HG03575 (cell line): Measurements from ENCODE around the gene PPIB.
"Not testable (repeated sequence)": the region's sequence is repeated elsewhere in the genome, so short reads cannot be mapped to it uniquely, and the experiment has no call there.

Experiments used
- ATAC-seq: cut with Tn5 transposase; IDR thresholded peaks from one replicate; pipeline ENCODE4 v1.9.1; 2021; ENCODE audit not compliant: unreplicated experiment, insufficient number of reproducible peaks, low FRiP score; ENCODE audit errors: extremely low read depth

PPIB gene

DNA sequence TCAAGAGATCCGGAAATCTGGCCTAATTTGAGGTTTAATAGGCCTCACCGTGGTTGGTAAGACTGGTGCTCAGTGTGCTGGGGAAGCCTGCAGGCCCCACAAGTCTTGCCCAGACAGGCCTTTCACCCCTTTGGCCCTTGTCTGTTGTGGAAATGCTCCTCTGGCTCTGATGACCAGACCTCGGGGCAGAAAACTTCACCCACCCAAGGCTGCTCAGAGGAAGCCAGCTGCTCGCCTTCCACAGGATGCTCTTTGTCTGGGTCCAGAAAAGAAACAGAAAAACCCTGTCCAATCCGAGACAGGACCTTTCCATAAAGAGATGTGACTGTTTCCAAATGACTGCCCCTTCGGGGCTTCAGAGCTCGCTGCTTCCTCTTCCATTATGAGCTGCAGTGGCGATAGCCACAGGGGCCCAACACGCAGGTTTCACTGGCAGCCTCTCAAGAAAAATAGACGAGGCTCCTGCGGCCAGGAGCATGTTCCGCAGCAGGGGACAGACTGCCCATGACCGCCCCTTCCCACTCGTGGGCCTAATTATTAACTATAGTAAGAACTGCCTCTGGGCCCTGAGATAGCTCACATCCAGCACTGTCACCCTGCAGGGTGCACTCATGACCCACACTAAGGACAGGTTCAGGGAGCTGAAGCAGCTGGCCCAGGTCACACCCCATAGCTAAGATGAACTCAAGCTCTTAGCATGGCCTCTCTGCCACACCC is 18.1 kb downstream of the PPIB start:
- ATAC-seq = no peak

DNA sequence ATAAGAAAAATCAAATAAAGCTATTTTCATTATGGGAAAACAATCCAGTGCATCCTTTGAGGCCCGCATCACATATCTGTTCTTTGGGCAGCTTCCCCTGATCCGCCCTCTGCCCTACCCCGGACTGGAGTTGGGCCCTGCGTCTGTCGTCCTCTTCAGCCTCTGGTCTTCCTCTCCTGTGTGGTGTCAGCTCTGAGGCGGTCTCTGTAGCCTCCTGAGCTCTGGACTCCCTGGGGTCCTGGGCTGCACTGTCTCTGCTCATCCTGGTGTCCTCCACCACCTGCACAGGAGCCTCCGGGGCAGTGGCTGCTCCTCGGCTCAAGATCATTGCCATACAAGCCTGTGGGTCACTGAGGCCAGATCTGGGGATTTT is 18.6 kb downstream of the PPIB start:
- ATAC-seq = no peak

DNA sequence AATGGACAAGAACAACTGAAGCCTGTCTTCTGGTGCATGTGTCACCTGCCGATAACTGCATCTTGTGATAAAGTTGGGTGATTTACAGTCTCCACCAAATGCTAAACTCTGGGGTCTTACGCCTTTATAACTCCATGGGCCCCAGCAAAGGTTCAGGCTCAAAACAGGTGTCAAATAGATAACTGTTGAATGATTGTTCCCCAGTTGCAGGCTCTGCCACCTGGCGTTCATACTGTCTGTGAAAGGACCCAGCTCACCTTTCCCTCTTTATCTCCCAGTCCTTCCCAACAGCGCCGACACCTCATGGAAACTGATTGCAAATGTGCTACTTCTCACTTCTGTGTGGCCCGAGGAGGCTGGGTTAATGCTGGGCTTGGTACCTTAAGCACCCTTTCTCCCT is 19.5 kb downstream of the PPIB start:
- no peak for ATAC-seq

DNA sequence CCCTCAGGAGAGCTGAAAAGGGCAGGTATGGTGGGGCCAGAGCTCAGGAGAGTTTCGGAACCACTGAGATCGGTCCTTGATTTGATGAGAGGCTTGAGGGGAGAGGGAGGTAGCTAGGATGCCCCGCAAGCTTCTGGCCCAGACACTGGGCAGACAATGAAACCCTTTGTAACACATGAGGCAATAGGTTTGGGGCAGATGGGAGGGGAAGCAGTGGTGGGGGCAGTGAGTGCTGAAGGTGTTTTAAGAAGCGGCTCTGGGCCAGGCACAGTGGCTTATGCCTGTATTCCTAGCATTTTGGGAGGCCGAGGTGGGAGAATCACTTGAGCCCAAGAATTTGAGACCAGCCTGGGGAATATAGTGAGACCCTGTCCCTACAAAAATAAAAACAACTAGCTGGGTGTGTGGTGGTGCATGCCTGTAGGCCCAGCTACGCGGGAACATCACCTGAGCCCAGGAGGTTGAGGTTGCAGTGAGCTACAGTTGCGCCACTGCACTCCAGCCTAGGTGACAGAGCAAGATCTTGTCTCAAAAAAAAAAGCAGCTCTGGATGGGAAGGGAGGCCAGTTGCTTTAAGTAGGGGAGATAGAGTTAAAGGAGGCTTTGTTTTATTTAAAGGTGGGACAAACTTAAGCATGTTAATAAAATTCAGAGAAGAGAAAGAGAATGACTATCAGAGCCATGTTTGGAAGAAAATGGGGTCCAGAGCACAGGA is 20.9 kb downstream of the PPIB start:
- ATAC-seq = no peak

DNA sequence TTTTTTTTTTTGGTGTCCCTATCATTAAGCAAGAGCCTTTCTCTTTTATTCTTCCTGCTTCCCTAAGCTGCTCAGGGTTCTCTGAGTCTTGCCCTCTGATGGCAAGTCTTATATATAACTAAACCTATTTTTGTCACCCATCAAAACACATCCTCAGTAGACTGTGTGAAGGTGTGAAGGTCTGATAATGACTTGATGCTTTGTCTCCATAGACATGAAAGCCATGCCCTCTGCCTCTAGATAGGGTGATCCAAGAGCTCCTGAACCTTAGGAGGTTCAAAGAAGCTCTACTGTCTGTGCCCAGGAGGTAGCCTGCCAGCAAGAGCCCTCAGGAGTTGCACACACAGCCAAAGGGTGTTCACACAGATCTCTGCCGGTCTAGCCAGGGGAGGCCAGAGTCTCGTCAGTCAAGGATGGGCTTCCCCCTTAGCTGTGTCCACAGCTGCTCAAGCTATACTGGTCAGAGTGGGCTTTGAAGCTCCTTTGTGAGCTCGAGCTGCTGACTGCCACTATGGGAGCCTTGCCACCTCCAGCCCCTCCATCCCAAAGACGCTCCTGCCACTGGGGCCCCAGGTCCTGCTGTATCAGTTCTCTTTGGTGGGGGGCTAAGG is 24.4 kb downstream of the PPIB start:
- no peak for ATAC-seq

DNA sequence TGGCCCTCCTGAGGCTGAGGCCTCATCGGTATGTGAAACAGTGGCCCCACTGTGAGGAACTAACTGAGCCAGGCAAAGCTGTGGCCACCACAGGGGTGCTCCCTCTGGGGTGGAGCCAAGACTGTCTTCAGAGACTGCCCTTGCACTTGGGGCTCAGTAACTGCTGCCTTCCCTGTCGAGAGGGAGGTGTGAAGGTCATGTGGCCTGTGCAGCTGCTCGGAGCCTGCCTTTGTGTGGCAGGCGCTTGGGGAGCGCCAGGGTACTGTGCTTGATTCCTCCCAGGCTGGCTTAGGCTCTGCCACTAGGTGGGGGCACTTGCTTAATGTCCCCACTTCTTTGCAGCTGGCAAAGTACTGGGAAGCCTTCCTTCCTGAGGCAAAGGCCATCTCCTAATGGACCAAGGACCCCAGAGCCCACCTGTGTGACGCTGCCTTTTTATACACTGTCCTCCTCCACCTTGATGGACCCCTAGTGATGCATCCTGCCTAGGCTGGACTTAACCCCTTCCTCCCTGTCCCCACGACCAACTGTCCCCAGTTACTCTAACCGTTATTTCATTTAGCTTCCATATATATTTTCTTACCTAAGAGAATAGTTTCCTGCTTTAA is 25.5 kb downstream of the PPIB start:
- ATAC-seq = no peak

DNA sequence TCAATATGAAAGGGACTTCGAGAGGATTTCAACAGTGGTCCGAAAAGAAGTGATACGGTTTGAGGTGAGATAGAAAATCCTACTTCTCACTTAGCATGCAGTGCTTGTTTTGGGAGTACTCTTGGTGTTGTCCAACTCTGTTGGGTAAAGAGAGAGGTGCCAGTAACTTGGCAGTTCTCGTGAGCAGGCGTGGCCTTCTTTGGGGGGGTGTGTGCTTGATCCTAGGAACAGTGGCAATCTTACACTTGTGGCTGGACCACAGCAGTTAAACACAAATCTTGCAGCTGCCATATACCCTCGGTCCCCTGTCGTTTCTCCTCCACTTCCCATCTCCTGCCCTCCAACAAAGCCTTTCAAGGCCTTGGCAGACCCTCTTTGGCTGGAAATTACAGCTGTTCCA is 26.5 kb downstream of the PPIB start:
- no peak for ATAC-seq

DNA sequence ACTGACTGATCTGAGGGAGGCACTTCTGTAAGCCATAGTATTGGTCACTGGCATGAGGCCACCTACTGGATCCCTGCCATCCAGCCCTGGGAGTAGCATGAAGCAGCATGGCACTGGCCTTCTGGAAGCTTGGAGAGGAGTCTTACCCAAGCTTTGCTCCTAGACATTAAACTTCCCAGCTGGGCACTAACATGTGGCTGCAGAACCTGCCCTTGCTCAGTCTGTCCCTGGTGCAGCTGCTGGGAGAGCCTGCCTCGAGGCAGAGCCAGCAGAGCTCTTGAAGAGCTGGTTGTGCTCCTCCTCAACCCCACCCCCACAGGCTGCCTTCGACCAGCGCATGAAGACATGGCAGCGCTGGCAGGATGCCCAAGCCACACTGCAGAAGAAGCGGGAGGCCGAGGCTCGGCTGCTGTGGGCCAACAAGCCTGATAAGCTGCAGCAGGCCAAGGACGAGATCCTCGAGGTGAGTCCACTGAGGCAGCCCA is 28.4 kb downstream of the PPIB start:
- ATAC-seq = no peak

DNA sequence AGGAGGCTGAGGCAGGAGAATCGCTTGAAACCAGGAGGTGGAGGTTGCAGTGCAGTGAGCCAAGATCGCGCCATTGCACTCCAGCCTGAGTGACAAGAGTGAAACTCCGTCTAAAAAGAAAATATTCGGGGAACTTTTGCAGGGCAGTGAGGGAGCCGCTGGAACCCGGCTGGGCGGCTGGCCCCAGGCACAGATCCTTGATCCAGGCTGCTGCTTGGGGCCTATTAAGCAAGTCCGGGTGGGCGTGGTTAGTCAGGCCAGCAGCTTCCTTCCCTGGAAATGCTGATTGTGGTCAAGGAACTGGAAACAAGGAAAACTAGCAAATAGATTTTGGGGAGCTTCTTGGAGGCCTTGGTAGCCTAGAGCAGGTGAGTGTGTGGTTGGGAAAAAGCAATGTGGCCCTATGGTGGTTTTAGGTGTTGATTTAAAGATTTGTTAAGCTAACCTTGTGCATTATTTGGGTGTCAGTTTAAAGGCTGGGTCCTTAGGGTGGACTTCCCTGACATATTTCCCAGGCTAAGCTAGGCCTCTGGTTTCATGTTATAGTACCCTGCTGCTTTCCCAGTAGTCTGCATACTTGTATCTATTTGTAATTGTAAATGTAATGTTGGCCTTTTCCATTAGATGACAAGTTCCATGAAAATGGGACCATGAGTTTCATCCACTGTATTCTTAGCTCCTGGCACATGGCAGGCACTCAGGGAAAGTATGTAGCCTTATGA is 29.0 kb downstream of the PPIB start:
- no peak for ATAC-seq

DNA sequence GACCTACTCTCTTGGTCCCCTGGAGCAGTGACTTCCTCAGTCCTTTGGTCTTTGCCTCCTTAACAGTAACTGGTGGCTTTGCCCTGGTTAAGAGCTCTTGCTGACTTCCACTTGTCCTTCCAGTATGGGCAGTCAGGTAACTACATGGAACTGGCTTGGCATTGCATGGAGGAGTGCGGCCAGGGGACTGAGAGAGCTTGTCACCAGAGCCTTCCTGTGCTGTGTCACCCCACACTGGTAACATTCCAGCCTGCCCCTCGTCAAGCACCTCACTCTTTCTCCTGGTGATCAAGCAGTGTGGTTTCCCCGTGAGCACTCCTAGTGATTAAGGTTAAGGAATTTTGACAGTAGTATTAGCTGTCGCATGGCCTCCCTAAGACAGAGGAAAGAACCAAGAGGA is 30.6 kb downstream of the PPIB start:
- no peak for ATAC-seq

DNA sequence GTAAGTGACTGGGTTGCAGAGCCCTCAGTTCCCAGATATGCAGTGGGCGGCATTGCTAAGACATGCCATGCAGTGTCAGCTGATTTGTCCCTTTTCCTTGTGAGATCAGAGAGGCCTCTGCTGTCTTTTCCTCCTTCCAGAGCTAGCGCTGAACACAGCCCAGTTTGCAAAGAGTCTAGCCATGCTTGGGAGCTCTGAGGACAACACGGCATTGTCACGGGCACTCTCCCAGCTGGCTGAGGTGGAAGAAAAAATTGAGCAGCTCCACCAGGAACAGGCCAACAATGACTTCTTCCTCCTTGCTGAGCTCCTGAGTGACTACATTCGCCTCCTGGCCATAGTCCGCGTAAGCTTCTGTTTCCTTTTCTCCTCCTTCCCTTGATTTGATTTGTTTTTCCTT is 31.3 kb downstream of the PPIB start:
- no peak for ATAC-seq

DNA sequence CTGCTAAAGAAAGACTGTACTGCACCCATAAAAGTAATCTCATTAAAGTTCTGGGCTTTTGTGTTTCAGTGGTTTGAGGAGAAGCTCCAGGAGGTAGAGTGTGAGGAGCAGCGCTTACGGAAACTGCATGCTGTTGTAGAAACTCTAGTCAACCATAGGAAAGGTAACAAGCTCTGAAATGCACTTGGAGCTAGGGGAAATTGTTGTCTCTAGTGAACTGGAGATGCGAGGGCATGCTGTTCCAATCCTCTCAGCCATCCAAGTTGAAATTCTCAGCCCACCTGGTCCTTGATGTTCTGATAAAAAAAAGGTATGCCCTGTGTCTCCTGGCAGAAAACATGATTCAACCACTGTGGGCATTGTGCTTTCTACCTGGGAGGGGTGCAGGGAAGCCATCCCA is 32.7 kb downstream of the PPIB start:
- ATAC-seq = no peak

DNA sequence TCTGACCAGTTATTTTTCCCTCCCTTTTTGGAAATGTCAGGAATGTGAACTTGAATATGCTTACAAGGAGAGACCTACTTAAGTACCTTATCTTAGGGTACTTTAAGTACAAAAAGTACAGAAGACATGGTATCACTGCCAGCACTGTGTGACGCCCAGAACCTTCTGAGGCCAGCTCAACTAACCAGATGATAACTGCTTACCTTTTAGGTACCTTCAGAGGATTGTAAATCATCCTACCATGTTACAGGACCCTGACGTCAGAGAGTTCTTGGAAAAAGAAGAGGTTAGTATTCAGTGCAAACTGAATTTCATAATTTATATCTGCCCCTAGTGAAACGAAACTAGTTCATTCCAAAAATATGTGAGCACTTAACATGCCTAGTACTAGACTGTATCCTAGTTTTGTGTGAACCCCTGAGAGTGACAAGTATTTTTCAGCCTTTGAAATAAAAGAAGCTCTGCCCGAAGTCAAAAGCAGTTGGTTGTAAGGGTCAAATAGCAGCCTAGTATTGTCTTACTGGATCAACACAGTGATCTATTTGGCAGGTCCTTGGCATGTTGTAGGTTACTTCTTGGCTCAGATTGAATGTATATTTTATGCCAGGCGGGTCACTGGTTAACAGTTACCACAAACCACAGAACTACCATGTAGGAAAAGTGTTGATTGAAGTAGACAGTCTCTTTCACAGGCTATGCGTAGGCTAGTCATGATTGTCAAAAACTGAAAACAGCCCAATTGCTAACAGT is 35.1 kb downstream of the PPIB start:
- no peak for ATAC-seq

DNA sequence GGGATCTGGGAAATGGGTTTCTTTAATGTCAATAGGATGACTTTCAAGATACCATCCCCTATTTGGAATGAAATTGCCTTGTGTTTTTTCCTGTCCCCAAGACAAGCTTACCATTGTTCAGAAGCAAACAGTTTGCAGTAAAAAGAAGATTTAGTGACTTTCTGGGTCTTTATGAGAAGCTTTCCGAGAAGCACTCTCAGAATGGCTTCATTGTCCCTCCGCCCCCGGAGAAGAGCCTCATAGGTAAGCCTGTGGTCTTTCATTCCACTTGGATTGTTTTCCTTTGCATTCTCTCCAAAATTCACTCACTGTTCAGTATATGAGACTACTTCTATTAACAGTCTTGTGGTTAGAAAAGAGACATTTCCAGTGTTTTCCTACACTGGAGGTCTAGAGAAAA is 36.8 kb downstream of the PPIB start:
- no peak for ATAC-seq

DNA sequence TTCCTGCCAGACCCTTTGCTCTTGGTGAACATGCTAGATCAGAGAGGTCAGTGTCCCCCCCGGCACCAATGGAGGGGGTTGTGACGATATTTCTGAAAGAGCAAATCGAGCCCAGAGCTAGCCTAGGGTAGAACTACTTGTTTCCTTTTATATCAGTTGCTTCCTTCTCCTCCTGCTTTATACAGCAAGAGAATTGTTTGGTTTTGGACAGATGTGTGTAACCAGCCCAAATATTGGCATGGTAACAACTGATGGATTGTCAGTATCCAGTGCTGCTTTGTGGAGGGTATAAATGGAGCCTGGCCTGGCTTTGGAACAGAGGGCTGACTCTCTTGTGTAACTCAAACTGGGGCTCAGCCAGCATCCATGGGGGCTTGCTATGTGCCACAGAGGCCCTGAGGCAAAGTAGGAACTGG is 39.9 kb downstream of the PPIB start:
- no peak for ATAC-seq

DNA sequence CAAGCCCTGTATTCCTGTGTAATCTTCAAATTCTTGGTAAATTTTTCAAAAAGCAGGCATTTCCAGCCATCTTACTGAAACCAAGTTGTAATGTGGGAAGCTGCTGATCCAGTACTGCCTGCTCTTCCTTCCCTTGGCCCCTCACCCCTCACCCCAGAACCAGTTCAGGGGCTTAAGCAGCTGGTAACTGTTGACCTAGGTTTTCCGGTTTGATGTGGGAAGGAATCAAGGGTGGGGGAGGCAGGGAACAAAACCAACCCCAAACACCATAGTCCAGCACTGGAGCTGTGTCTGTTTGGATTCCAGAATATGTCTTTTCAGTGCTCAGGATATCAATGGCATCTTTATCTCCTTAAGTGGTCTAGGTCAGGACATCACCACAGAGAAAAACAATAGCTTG is 40.4 kb downstream of the PPIB start:
- ATAC-seq = no peak

DNA sequence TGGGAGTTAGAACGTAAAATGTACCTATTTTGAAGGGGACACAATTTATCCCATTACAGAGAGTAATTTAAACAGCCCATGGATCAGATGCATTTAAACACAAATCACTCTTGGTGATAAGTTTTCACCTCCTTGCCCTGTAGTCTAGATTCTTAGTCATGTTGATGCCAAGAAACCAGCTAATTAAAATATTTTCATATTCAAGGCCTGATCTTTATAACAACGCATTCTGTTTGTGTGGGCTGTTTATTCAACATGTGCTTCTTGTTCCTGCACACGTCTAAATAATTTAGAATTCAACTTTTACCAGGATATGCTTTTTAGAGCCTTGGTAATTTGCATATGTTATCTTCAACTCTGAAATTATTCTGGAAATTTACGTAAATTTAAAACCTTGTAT is 41.2 kb downstream of the PPIB start:
- ATAC-seq = no peak

DNA sequence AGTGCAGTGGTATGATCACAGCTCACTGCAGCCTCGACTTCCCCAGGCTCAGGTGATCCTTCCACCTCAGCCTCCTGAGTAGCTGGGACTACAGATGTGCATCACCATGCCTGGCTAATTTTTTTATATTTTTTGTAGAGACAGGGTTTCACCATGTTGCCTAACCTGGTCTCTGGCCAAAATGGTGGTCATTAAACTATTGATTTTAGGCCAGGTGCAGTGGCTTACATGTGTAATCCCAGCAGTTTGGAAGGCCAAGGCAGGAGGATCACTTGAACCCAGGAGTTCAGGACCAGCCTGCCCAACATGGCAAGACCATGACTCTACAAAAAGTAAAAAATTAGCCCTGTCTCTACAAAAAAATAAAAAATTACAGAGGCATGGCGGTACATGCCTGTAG is 42.5 kb downstream of the PPIB start:
- not testable (repeated sequence) for ATAC-seq
